HG02870 (cell line): ENCODE results near the gene TAOK3.

Source experiments
- ATAC-seq: cut with Tn5 transposase; IDR thresholded peaks from one replicate; pipeline ENCODE4 v1.9.1; 2021; ENCODE audit warnings: mild to moderate bottlenecking, moderate library complexity; ENCODE audit not compliant: unreplicated experiment

TAOK3 gene

GRCh38 chr12:118220702-118221101 lies 152.0 kb downstream of the TAOK3 start:
- no peak for ATAC-seq

GRCh38 chr12:118219772-118220171 lies 152.9 kb downstream of the TAOK3 start:
- ATAC-seq = no peak

- ATAC-seq = no peak
Observed at GRCh38 chr12:118219106-118219505, 153.6 kb downstream of the TAOK3 start.

DNA sequence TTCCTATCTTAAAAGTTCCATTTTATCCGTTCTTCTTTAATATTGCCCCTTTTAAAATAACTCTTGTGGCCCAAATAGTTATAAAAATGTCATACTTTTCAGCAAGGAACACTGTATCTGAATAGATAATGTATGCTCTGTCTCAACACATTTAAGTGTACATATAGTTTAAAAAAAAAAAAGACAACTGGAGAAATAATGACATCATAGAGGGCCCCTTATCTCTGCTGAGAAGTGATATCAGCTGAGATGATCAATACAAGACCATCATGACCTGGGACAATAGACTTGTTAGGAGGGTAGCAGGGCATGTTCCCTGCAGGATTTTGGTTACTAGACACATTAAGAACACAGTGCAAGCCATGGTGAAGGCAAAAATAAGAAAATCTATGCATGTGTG lies 159.3 kb downstream of the TAOK3 start:
- ATAC-seq = no peak

DNA sequence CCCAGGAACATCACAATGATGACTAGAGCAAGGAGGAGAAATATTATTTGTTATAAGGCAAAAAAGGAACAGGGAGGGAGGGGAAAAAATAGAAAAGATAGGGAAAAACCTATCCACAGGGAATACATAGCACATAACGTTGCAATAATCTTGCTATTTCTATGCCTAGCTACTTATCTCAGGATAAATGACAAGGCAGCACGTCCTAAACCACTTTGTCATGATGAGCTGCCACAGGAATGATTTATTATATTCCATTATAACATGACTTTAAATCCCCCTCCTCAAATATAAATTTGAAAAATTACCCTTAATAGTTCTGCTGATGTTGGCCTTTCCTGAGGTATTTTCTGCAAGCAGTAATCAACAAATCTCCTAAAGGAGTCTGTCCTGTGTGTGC lies 160.1 kb downstream of the TAOK3 start:
- ATAC-seq = no peak

- no peak for ATAC-seq
Observed at GRCh38 chr12:118206107-118206412, 166.6 kb downstream of the TAOK3 start.

- ATAC-seq = no peak
Observed at GRCh38 chr12:118193958-118194357, 178.7 kb downstream of the TAOK3 start.

GRCh38 chr12:118193477-118193876 lies 179.2 kb downstream of the TAOK3 start:
- ATAC-seq = no peak

GRCh38 chr12:118190266-118190665 lies 182.4 kb downstream of the TAOK3 start:
- ATAC-seq = no peak

- no peak for ATAC-seq
Observed at GRCh38 chr12:118189741-118190191, 182.9 kb downstream of the TAOK3 start.

- ATAC-seq = no peak
Observed at GRCh38 chr12:118188690-118189371, 183.9 kb downstream of the TAOK3 start.

GRCh38 chr12:118187751-118188435 lies 184.8 kb downstream of the TAOK3 start:
- no peak for ATAC-seq

- ATAC-seq = no peak
Observed at GRCh38 chr12:118185602-118186397, 186.9 kb downstream of the TAOK3 start.

- no peak for ATAC-seq
Observed at GRCh38 chr12:118183711-118184110, 189.0 kb downstream of the TAOK3 start.

DNA sequence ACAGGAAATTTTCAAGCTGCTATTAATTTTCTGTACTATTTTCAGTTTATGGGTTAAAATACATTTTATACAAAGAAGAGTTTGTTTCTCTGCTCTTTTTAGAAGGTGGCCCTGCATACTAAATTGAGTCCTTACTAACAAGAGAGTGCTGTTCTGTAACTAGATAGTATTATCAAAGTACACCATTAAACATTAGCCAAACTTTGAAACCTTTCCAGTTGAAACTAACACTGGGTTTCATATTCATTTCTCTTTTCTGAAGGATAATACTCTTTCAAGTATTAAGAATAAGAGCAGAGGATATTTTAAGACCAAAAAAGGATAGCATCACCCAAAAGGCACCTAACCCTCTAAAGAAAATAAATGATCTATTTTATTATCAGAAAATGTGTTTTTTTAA lies 189.6 kb downstream of the TAOK3 start:
- ATAC-seq = no peak

- ATAC-seq = peak; percentile 86
Observed at GRCh38 chr12:118175823-118176447, 196.8 kb downstream of the TAOK3 start.

DNA sequence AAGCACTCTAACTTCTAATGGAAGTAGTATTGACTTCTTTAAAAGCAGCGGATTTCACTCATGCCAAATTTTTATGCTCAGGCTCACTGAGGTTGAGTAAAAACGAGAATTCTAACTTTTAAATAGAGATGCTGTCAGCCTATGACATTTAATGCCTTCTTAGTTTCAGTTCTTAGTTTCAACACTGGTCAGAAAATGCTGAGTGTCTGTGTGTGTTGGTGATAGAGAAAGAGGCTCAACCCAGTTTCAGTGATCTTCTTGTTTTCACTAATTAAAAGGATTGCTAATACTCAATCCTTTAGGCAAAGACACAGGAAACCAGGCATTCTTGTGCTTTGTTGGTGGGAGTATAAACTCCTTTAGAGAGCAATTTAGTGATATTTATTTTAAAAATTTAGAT lies 205.8 kb downstream of the TAOK3 start:
- peak; percentile 99 for ATAC-seq

DNA sequence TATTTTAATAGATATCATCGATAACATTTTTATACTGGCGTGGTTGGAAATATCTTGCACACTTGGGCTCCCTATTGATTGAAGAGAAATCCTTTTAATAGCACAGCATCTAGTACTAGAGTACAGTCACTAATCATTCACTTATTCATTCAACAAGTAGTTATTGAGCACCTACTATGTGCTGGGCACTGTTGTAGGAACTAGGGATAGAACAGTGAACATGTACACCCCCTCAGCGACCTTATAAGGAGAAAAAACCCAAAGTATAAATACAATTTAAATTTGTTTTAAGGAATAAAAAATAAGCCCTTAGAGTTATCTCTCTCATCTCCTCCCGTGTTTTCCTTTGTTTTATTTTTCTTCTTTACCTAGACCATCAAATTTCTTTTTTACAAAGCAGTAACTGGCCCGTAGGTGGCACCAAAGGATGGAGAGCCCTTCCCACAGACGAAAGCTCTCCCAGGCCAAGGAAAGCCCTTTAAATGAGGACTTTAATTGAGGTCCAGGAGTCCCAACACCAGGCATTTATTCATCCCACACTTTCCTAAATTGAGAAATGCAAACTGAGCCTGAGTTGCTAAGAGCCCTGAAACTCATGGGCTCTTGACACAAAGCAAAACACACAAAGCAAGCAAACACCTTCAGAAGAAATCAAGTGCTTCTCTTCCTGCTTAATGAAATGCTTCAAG lies 207.8 kb downstream of the TAOK3 start:
- no peak for ATAC-seq

DNA sequence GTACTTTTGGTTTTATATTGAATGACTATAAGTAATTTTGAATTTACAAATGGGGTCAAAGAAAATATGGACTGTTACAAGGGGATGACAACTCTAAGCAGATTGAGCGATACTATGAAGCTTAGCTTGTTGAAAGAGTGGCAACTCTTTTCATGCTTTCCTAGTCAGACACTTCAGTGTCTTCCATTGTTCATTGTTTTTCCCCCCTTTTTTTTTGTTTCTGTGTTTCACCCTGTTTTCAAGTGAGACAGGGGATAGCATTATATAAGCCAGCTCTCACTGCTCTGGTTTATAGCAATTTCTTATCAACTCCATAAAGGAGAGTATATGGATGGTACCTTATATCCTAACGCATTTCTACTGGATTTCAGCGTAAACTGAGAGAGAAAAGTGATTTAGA lies 212.2 kb downstream of the TAOK3 start:
- no peak for ATAC-seq

DNA sequence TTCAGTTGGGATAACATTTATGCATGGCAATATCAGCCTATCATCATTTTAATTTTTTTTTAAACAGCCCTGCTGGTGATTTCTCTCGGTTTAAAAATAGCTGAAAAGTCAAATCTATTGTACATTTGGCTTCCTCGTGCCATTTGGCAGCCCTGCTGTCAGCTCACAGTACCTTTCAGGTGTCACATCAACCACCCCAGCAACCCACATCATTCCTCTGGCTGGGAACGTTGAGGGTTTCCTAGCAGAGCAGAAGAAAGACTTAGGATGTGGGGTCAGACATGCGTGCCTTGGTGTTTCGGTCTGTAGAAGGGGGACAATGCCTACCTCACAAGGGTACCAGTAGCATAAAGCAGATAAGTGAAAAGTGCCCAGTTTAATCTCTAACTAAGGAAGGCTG lies 221.0 kb downstream of the TAOK3 start:
- ATAC-seq = no peak

DNA sequence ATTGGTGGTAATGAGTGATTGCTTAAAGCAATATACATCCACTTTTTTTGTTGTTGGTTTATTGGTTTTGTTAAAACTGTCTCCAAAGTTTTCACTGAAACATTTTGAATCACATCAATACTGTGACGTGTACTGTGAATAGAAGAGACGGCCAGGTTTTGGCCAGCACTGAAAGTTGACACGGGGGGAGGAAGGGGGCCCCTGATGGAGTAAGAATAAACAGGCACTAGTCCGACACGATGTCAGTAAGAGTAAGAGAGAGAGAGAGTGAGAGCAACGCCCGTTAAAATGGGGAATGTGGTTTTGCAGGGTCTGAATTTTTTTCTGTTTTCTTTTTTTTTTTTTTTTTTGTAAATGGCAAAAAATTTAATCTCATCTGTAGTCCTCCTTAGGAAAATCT lies 222.1 kb downstream of the TAOK3 start:
- ATAC-seq = no peak
